Thymus (tissue), 11 donors: ENCODE results near the gene ZNF367. TPM values are rescaled to one million over a fixed set of nuclear protein-coding genes. Genes with fewer than 3 reads are reported as not detected.

Source experiments
- DNase-seq, 9 donors: peaks; one replicate each; pipeline ENCODE4 v3.0.0-alpha.2; 2013; ENCODE audit warnings: low spot score in 9 of 9, low read depth in 6 of 9, missing footprints in 1 of 9
- H3K27ac ChIP-seq, 2 donors: one replicate each; pipeline ENCODE4 v1.5.1; 2013; ENCODE audit warnings: control low read depth in 1 of 2, low read depth in 1 of 2, low read length in 1 of 2, mild to moderate bottlenecking in 1 of 2, moderate library complexity in 1 of 2
- H3K27me3 ChIP-seq, 2 donors: one replicate each; pipeline ENCODE4 v1.5.1; 2013; ENCODE audit warnings: low read length in 1 of 2; ENCODE audit not compliant: control insufficient read depth in 2 of 2, insufficient read depth in 1 of 2
- H3K36me3 ChIP-seq, 2 donors: one replicate each; pipeline ENCODE4 v1.5.1; 2013; ENCODE audit warnings: low read length in 1 of 2, mild to moderate bottlenecking in 1 of 2, moderate library complexity in 1 of 2; ENCODE audit not compliant: control insufficient read depth in 2 of 2, insufficient read depth in 2 of 2
- H3K4me1 ChIP-seq, 2 donors: one replicate each; pipeline ENCODE4 v1.5.1; 2013; ENCODE audit warnings: low read length in 2 of 2; ENCODE audit not compliant: control insufficient read depth in 2 of 2, insufficient read depth in 2 of 2
- H3K4me3 ChIP-seq, 2 donors: one replicate each; pipeline ENCODE4 v1.5.1; 2013; ENCODE audit warnings: low read length in 2 of 2, control low read depth in 1 of 2, mild to moderate bottlenecking in 1 of 2
- H3K9me3 ChIP-seq, 2 donors: one replicate each; pipeline ENCODE4 v1.5.1; 2013; ENCODE audit warnings: low read length in 1 of 2, mild to moderate bottlenecking in 1 of 2; ENCODE audit not compliant: control insufficient read depth in 2 of 2, insufficient read depth in 1 of 2
- WGBS: extraction: QIAGEN DNeasy Blood & Tissue Kit; methylation state at CpG from one replicate; pipeline ENCODE4 v1.1.7; 2013; 5-methylcytosine and 5-hydroxymethylcytosine counted together
- polyA plus RNA-seq: library from polyadenylated mRNA; stranded (reverse); fragments of 200-250 nt; gene quantifications from one replicate; pipeline ENCODE4 v1.2.3, GENCODE V29; 2013
- total RNA-seq: library from RNA; stranded (reverse); fragments of 120-200 nt; gene quantifications from one replicate; pipeline ENCODE4 v1.2.4, GENCODE V29; 2013
- donor health status: healthy.

Gene ZNF367
- total and polyA plus RNA-seq, 2 donors = 4.3 to 12.1 TPM

DNA sequence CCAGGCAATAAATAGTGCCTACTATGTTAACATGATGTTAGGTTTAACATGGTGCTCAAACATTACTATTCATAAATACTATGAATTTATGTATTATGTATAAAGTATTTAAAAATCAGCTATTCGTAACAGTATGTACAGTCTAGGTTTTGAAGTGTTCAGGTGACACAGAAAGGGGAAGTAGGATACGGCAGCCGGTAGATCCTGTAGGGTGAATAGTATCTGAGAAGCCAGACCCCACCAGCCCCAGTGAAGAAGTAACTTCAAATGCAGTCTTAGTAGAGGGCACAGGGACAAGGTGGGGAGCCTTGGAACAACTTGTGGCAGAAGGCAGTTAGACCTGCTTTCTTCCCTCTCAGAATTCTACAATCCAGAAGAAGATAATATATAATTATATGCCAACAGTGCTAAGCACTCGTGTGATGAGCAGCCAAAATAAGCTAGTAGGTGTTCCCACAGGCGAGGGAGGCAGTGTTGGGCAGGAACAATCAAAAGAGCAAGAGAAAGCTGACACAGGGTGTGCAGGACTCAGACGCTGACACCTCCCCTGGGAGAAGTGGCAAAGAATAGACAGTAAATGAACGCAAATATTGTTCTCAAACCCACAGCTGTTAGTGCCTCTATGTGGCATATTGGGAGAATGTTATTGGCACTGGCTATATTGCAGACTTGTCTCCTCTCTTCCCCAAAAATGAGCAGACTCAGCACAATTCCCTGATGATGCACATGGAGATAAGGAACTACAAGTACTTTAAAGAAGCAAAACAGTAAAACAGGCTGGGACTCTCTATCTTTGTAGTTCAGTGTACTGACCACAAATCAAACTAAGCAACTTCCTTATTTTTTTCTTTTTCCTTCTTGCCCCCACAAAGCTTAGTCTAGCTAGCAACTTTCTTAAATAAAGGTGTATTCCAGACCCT lies 4.6 kb downstream of the ZNF367 start:
- peaks cover 9 to 18% of the 10 kb centered on the region in 2 donors for H3K4me1 ChIP-seq
- H3K9me3 ChIP-seq = no peaks in the 10 kb centered on the region
- peaks cover 3 to 8% of the 10 kb centered on the region in 2 donors for H3K36me3 ChIP-seq
- H3K27me3 ChIP-seq = no peaks in the 10 kb centered on the region
- DNase-seq = peak in 2 of 9 donors; percentile 16 to 49
- peak overlapping the region; percentile 77 to 78 for H3K27ac ChIP-seq
- peak overlapping the region; percentile 0 to 7 for H3K4me3 ChIP-seq
- 12% methylated on average over 7 of the region's 7 CpGs for WGBS

DNA sequence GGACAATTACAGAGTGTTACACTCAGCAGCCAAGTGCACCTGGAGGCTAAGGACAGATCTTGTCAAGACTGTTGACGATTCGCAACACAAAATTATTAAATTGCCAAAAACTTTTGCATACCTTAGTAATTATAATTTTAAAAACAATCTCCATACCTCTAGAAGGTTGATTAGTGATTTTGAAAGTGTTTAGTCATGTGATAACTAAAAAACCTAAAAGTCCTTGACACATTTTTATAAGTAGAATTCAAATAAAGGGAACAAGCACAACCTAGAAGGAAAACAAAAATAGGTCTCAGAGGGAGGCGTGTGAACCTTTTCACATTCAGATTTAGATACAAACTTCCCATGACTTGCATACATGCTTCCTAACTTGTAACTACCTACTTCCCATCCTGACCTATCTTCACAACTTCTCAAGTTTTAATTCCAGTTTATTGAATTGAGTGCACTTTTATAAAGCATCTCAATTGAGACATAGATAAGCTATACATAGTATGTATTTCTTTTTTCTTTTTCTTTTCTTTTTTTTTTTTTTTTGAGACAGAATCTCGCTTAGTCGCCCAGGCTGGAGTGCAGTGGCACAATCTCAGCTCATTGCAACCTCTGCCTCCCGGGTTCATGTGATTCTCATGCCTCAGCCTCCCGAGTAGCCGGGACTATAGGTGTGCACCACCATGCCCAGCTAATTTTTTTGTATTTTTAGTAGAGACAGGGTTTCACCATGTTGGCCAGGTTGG lies 5.8 kb downstream of the ZNF367 start:
- Histone ChIP-seq H3K9me3 (no peaks in the 10 kb centered on the region), H3K4me1 (peaks cover 9 to 18% of the 10 kb centered on the region in 2 donors), H3K4me3 (no peak overlapping the region), H3K27ac (no peak overlapping the region), H3K27me3 (no peaks in the 10 kb centered on the region), H3K36me3 (peaks cover 3 to 8% of the 10 kb centered on the region in 2 donors)
- DNase-seq = no peak
- 96% methylated on average over 8 of the region's 8 CpGs for WGBS

DNA sequence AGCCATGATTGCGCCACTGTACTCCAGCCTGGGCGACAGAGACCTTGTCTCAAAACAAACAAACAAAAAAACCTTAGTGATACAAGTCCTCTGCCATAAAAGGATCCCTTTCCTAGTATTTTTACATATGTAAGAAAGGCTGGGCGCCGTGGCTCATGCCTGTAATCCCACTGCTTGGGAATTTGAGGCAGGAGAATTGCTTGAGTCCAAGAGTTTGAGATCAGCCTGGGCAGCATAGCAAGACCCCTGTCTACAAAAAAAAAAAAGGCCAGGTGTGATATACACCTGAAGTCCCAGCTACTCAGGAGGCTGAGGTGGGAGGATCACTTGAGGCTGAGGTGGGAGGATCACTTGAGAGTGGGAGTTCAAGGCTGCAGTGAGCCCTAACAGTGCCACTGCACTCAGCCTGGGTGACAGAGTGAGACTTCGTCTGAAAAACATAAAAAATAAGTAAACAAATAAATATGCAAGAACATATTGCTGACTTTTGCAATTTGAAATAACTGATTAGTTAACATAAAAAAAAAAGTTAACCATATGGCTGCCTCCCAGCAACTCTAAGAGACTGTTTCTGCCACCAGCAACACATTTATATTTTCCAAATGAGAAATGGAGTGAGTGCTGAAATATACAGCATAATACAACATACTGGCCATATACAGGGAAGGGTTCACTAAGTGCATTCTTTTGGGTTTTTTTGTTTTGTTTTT lies 6.9 kb downstream of the ZNF367 start:
- H3K4me3 ChIP-seq = no peak overlapping the region
- WGBS = 96% methylated on average over 5 of the region's 5 CpGs

DNA sequence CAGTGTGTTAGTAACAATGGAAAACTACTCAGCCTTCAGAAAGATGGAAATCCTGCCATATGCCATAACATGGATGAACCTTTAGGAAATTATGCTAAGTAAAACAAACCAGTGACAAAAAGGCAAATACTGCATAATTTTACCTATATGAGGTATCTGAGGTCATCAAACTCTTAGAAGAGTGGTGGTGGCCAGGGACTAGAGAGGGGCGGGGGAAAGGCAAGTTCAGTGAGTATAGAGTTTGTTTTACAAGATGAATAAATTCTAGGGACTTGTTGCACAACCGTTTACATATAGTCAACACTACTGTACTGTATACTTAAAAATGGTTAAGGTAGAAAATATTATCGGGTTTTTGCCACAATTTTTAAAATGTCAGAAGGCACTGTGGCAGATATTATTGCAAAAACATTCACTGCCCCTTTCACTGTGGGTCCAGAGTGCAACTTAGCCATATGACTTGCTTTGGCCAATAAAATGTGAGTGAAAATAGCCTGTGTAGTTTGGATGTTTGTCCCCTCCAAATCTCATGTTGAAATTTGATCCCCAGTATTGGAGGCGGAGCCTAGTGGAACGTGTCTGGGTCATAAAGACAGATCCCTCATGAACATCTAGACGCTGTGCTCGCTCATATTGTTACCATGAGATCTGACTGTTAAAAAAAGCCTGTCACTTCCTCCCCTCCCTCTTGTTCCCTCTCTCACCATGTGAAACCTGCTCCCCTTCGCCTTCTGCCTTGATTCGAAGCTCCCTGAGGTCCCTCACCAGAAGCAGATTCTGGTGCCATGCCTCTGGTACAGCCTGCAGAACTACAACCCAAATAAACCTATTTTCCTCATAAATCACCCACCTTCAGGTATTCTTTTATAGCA lies 9.5 kb downstream of the ZNF367 start:
- WGBS = 89% methylated on average over 9 of the region's 9 CpGs

More for the DNA sequence above, 6.9 kb downstream of the ZNF367 start:
- Histone ChIP-seq H3K27ac (no peak overlapping the region), H3K36me3 (peaks cover 3 to 8% of the 10 kb centered on the region in 2 donors), H3K9me3 (no peaks in the 10 kb centered on the region), H3K27me3 (no peaks in the 10 kb centered on the region), H3K4me1 (peaks cover 9 to 18% of the 10 kb centered on the region in 2 donors)
- no peak for DNase-seq

DNA sequence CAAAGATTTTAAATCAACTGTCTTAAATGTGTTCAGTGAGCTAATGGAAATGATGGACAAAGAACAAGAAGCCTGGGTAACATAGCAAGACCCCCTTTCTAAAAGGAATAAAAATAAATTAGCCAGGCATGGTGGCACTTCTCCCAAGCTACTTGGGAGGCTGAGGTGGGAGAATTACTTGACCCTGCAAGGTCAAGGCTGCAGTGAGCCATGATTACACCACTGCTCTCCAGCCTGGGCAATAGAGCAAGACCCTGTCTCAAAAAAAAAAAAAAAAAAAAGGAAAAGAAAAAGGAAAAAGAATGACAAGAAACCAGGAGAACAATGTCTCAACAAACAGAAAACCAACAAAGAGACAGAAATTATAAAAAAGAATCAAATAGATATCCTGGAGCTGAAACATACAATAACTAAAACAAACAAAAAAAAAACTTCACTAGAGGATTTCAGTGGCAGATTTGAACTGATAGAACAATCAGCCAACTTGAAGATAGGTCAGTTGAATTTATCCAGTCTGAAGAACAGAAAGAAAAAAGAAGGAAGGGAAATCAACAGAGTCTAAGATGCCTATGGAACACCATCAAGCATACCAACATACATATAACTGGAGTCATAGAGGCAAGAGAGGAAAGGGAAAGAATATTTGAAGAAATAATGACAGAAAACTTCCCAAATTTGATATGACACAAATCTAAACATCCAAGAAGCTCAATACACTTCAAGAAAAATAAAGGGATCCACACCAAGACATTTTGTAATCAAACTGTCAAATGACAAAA lies 17.8 kb downstream of the ZNF367 start:
- no peaks in the 10 kb centered on the region for H3K27me3 ChIP-seq
- peaks cover 13 to 18% of the 10 kb centered on the region in 2 donors for H3K4me1 ChIP-seq
- DNase-seq = peak in 1 of 9 donors; percentile 29
- H3K36me3 ChIP-seq = peaks cover 0 to 13% of the 10 kb centered on the region in 2 donors
- peaks cover 0 to 7% of the 10 kb centered on the region in 2 donors for H3K9me3 ChIP-seq
- peak overlapping the region in 1 of 2 donors; percentile 40 for H3K27ac ChIP-seq
- no peak overlapping the region for H3K4me3 ChIP-seq

More for the DNA sequence above, 9.5 kb downstream of the ZNF367 start:
- Histone ChIP-seq H3K4me1 (peaks cover 2 to 4% of the 10 kb centered on the region in 2 donors), H3K36me3 (peaks cover 3 to 8% of the 10 kb centered on the region in 2 donors), H3K9me3 (no peaks in the 10 kb centered on the region), H3K27me3 (no peaks in the 10 kb centered on the region), H3K4me3 (no peak overlapping the region), H3K27ac (no peak overlapping the region)
- no peak for DNase-seq

DNA sequence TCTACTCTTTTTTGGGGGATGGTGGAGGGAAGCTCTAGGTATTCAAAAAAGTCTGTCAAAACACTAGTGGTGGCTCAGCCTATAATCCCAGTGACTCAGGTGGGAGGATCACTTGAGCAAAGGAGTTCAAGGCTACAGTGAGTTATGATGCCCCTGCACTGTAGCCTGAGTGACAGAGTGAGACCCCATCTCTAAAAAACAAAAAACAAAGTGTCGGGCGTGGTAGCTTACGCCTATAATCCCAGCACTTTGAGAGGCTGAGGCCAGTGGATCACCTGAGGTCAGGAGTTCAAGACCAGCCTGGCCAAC lies 18.9 kb downstream of the ZNF367 start:
- DNase-seq = no peak
- Histone ChIP-seq H3K36me3 (peaks cover 0 to 19% of the 10 kb centered on the region in 2 donors), H3K27me3 (no peaks in the 10 kb centered on the region), H3K27ac (peak overlapping the region; percentile 98 to 99), H3K4me3 (no peak overlapping the region), H3K9me3 (peaks cover 0 to 7% of the 10 kb centered on the region in 2 donors), H3K4me1 (peaks cover 13 to 18% of the 10 kb centered on the region in 2 donors)
- WGBS = 97% methylated on average over 3 of the region's 3 CpGs

DNA sequence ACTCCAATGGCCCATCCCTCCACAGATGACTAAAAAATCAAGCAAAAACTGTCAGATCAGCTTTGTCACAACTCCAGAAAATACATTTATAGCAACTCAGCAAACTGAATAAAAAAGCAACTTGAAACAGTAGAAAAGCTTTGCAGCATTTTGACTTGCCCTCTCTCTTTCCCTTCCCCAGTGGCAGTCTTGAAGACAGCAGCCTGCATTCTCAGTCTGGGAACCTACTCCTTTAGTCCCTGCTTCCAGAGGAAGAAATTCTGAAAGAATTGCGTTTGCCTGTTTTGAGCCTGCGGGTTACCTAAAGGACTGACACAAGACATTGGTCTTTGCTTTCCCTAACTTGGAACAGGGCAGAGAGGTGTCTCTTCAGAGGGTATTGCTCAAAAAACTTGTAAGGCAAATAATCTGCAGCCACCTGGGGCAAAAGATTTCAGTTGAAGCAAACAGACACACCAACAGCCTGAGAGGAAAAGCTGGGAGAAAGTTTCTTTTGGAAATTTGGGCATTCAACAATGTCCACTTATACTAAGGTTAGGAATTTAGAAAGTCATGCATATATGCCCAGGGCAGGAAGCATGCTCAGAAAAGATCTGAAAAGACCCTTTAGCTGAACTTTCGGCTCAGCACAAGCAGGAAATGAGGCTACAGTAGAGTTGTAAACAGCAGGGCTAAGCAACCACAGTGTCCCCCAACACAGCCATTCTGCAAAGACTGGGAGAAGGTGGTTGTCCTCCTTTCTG lies 19.4 kb downstream of the ZNF367 start:
- peak in 7 of 9 donors; percentile 37 to 86 (median 52) for DNase-seq
- Histone ChIP-seq H3K36me3 (peaks cover 0 to 19% of the 10 kb centered on the region in 2 donors), H3K9me3 (peaks cover 0 to 7% of the 10 kb centered on the region in 2 donors), H3K27me3 (no peaks in the 10 kb centered on the region), H3K4me3 (peak overlapping the region in 1 of 2 donors; percentile 17), H3K27ac (peak overlapping the region; percentile 98 to 99), H3K4me1 (peaks cover 13 to 18% of the 10 kb centered on the region in 2 donors)
- 55% methylated on average over 3 of the region's 3 CpGs for WGBS
